Thymus (tissue), 11 donors: Measurements from ENCODE around the gene CNTN1. TPM values are rescaled to one million over a fixed set of nuclear protein-coding genes. Genes with fewer than 3 reads are reported as not detected.

Source experiments
- DNase-seq, 9 donors: peaks; one replicate each; pipeline ENCODE4 v3.0.0-alpha.2; 2013; ENCODE audit warnings: low spot score in 9 of 9, low read depth in 6 of 9, missing footprints in 1 of 9
- H3K27ac ChIP-seq, 2 donors: one replicate each; pipeline ENCODE4 v1.5.1; 2013; ENCODE audit warnings: control low read depth in 1 of 2, low read depth in 1 of 2, low read length in 1 of 2, mild to moderate bottlenecking in 1 of 2, moderate library complexity in 1 of 2
- H3K27me3 ChIP-seq, 2 donors: one replicate each; pipeline ENCODE4 v1.5.1; 2013; ENCODE audit warnings: low read length in 1 of 2; ENCODE audit not compliant: control insufficient read depth in 2 of 2, insufficient read depth in 1 of 2
- H3K36me3 ChIP-seq, 2 donors: one replicate each; pipeline ENCODE4 v1.5.1; 2013; ENCODE audit warnings: low read length in 1 of 2, mild to moderate bottlenecking in 1 of 2, moderate library complexity in 1 of 2; ENCODE audit not compliant: control insufficient read depth in 2 of 2, insufficient read depth in 2 of 2
- H3K4me1 ChIP-seq, 2 donors: one replicate each; pipeline ENCODE4 v1.5.1; 2013; ENCODE audit warnings: low read length in 2 of 2; ENCODE audit not compliant: control insufficient read depth in 2 of 2, insufficient read depth in 2 of 2
- H3K4me3 ChIP-seq, 2 donors: one replicate each; pipeline ENCODE4 v1.5.1; 2013; ENCODE audit warnings: low read length in 2 of 2, control low read depth in 1 of 2, mild to moderate bottlenecking in 1 of 2
- H3K9me3 ChIP-seq, 2 donors: one replicate each; pipeline ENCODE4 v1.5.1; 2013; ENCODE audit warnings: low read length in 1 of 2, mild to moderate bottlenecking in 1 of 2; ENCODE audit not compliant: control insufficient read depth in 2 of 2, insufficient read depth in 1 of 2
- WGBS: extraction: QIAGEN DNeasy Blood & Tissue Kit; methylation state at CpG from one replicate; pipeline ENCODE4 v1.1.7; 2013; 5-methylcytosine and 5-hydroxymethylcytosine counted together
- polyA plus RNA-seq: library from polyadenylated mRNA; stranded (reverse); fragments of 200-250 nt; gene quantifications from one replicate; pipeline ENCODE4 v1.2.3, GENCODE V29; 2013
- total RNA-seq: library from RNA; stranded (reverse); fragments of 120-200 nt; gene quantifications from one replicate; pipeline ENCODE4 v1.2.4, GENCODE V29; 2013
- donor health status: healthy.

Gene CNTN1
- total and polyA plus RNA-seq, 2 donors = 0.27 to 5.6 TPM

DNA sequence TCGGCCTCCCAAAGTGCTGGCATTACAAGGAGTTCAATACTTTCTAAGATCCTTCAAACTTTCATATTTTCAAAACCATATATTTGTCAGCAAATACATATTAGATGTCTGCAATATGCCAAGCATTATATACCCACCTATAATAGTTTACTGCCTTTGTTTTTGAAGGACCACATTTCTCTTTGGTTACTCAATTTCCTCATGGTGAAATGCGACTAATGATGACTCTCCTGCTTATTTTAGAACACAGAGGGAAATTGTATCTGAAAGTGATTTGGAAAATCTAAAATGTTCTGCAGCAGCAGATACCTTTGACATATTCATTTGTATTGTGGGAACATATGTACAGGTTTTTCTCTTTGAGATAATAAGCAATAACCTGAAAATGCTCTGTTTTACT, 2.7 kb upstream of the CNTN1 start:
- DNase-seq = no peak
- peaks cover 14 to 28% of the 10 kb centered on the region in 2 donors for H3K27me3 ChIP-seq
- no peaks in the 10 kb centered on the region for H3K4me1 ChIP-seq
- H3K36me3 ChIP-seq = no peaks in the 10 kb centered on the region
- no peak overlapping the region for H3K27ac ChIP-seq
- H3K9me3 ChIP-seq = no peaks in the 10 kb centered on the region
- WGBS = 93% methylated on average over 2 of the region's 2 CpGs
- H3K4me3 ChIP-seq = no peak overlapping the region

DNA sequence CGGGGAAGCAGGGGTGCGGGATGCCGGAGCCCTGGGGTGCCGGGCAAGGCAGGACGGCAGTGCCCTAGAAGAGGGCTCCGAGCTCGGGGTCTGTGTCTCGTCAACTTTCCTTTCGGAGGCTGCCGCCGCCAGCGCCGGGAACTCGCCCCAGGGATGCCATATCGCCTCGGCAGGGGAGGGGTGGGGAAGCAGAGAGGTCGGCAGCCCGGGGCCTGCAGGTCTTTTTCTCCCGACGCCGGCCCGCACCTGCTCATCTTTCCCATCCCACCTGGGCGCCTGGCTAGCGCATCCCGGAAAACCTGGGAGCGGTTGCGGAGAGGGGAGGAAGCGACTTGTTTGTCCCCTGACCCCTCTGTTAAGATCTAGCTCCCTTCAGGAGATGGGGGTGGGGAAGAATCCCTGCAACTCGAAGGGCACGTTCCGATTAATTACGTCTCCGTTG, 547 bp downstream of the CNTN1 start:
- no peak for DNase-seq
- Histone ChIP-seq H3K36me3 (no peaks in the 10 kb centered on the region), H3K4me3 (peak overlapping the region in 1 of 2 donors; percentile 33), H3K27me3 (peaks cover 14 to 28% of the 10 kb centered on the region in 2 donors), H3K9me3 (no peaks in the 10 kb centered on the region), H3K27ac (no peak overlapping the region), H3K4me1 (no peaks in the 10 kb centered on the region)
- 3% methylated on average over 33 of the region's 33 CpGs for WGBS

DNA sequence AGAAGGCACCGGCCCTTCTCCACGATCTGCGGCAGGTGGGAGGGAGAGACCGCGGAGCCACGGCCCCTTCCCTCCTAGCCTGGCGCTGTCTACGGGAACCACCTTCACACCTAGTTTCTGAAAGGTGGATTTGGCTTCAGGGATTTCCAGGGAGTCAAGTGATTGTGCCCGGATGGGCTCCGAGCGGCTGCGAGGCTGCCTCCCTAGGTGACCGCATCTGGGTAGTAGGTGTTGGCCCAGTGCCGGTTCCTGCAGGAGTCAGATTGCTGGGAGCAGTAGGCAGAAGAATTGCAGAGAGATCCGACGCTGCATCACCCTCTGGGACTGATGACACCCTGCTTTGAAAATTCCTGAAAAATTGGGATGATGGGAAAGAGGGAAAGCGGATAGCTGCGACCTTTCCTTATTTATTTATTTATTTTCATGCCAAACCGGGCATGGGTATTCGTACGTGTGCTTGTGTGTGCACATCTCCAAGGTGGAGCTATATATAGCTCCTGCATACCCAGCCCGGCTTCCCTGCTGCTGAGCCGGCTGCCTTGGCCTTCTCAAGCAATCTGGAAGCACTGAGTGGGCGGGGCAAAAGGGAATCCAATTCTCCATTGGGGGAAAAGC, 1.1 kb downstream of the CNTN1 start:
- no peaks in the 10 kb centered on the region for H3K4me1 ChIP-seq
- peaks cover 14 to 28% of the 10 kb centered on the region in 2 donors for H3K27me3 ChIP-seq
- no peak for DNase-seq
- peak overlapping the region in 1 of 2 donors; percentile 33 for H3K4me3 ChIP-seq
- H3K27ac ChIP-seq = no peak overlapping the region
- WGBS = 15% methylated on average over 24 of the region's 24 CpGs
- no peaks in the 10 kb centered on the region for H3K9me3 ChIP-seq
- H3K36me3 ChIP-seq = no peaks in the 10 kb centered on the region

DNA sequence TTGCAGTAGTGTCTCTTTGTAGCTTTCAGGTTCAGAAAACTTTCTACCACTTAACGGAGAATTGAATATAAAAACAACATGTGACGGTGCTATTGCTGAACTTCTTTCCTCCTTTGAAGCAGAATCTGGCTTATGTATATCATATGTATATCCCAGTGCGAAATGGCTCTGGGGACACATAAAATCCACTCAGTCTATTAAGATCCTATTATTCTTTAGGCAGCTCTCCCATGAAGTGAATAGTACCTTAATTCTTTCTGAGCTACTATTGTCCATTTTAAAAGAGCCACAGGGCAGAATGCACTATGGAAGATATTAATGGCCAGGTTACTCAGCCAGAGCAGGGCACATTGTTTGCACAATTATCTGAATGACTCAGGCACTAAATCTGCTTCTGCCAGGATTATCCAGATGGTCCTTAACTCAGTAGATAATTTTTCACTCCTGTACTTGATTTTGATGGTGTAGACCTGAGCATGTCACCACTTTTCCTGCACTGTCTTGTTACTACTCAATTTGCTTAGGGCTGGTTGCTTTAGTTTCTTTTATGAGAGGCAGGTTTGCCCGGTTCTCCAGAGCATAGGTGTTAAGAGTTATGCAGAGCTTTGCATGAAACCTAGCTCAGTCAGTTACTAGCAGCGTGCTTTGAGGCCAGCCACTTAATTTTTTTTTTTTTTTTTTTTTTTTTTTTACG, 5.5 kb downstream of the CNTN1 start:
- Histone ChIP-seq H3K36me3 (no peaks in the 10 kb centered on the region), H3K27me3 (peaks cover 7 to 14% of the 10 kb centered on the region in 2 donors), H3K9me3 (no peaks in the 10 kb centered on the region), H3K4me3 (no peak overlapping the region), H3K27ac (no peak overlapping the region), H3K4me1 (no peaks in the 10 kb centered on the region)
- DNase-seq = no peak
- 90% methylated on average over 6 of the region's 6 CpGs for WGBS

DNA sequence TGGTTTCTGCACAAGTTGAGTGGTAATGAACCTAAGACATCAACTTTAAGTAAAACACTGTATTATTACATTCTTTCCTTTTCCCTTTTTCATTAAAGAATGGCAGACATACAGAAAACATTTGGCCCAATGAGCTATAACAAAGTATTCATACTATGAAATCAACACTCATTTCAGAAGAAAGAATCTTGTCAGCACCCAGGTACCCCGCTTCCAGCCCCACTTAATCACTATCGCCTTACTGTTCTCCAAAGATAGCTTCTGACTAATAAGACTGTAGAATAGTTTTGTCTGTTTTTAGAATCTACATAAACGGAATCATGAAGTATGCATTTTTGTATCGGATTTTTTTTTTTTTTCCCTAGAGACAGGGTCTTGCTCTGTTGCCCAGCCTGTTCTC, 9.5 kb downstream of the CNTN1 start:
- 94% methylated on average over 4 of the region's 4 CpGs for WGBS
- Histone ChIP-seq H3K27me3 (no peaks in the 10 kb centered on the region), H3K9me3 (no peaks in the 10 kb centered on the region), H3K4me3 (no peak overlapping the region), H3K27ac (no peak overlapping the region), H3K4me1 (no peaks in the 10 kb centered on the region), H3K36me3 (no peaks in the 10 kb centered on the region)
- DNase-seq = no peak

DNA sequence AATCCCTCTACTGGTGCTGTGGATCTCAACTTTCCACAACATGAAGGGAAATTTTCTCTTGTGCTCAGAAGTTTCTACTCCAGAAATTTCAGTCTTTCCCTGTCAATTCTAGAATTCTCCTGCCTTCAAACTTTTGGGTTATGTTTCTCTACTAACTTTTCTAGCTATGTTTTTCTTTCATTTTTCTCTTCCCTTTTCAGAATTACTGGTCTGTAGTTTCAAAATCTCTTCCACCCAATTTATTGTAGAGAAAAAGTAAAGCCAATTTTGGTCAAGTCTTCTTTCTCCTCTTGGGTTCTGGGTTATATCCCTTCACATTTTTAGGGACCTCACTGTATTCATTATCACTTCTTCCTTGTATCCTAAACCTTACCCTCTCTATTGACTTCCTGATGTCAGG, 18.9 kb downstream of the CNTN1 start:
- no peak for DNase-seq
- Histone ChIP-seq H3K27me3 (no peaks in the 10 kb centered on the region), H3K9me3 (no peaks in the 10 kb centered on the region), H3K27ac (no peak overlapping the region), H3K36me3 (no peaks in the 10 kb centered on the region), H3K4me3 (no peak overlapping the region), H3K4me1 (no peaks in the 10 kb centered on the region)

DNA sequence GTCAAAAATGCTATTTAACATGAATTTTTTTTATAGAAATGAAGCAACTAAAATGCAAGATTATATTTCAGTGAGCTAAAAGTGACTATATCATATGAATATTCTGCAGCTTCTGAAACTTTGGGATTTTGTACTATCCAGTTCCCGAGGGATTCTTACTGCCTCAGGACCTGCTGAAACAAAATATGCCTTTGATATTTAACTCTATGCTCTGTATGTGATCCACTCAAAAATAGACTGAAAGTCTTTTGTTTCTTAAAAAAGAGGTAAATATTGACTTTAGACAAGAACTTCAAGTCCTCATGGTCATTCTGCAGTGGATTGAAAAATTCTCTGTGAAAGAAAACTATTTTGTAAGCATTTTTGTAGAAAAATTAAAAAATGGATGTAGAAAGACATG, 22.4 kb downstream of the CNTN1 start:
- no peak for DNase-seq
- 88% methylated on average over 1 of the region's 1 CpG for WGBS

DNA sequence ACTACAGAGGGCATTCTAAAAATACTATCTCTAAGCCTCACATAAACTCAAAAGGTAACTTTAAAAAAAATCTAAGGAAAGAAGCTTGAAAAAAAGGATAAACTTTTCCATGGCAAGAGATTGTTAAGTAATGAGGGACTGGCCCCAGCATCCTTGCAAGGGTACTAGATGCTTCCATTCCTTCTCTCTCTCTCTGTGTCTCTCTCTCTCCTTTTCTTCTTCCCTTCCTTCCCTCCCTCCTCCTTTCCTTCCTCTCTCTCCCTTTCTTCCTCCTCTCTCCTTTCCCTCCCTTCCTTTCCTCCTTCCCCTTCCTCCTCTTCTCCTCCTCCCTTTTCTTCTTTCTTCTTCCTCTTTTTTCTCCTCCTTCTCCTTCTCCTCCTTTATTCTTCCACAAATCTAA, 23.8 kb downstream of the CNTN1 start:
- no peaks in the 10 kb centered on the region for H3K36me3 ChIP-seq
- H3K4me1 ChIP-seq = no peaks in the 10 kb centered on the region
- H3K9me3 ChIP-seq = no peaks in the 10 kb centered on the region
- H3K4me3 ChIP-seq = no peak overlapping the region
- H3K27ac ChIP-seq = no peak overlapping the region
- DNase-seq = no peak
- no peaks in the 10 kb centered on the region for H3K27me3 ChIP-seq

More for the DNA sequence above, 22.4 kb downstream of the CNTN1 start:
- H3K36me3 ChIP-seq = no peaks in the 10 kb centered on the region
- no peak overlapping the region for H3K27ac ChIP-seq
- H3K4me1 ChIP-seq = no peaks in the 10 kb centered on the region
- no peaks in the 10 kb centered on the region for H3K9me3 ChIP-seq
- H3K27me3 ChIP-seq = no peaks in the 10 kb centered on the region
- H3K4me3 ChIP-seq = no peak overlapping the region

DNA sequence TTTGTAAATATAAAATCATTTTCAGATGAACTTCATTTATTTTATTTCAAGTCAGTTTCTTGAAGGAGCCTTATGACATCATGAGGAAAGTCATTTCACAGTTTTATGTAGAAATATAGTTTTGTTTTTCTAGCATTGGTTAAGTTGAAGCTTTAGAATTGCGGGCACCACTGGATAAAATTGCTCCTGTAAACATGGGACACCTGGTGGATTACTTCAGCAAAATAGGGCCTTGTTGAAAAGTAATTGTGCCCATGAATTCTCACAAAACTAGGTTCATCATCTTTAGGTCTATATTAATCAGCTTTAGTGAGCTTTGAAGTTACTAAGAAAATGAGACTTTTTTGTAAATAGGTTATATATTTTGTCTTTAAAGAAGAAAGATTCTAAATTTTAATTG, 25.3 kb downstream of the CNTN1 start:
- no peak for DNase-seq
- Histone ChIP-seq H3K4me1 (no peaks in the 10 kb centered on the region), H3K27me3 (no peaks in the 10 kb centered on the region), H3K27ac (no peak overlapping the region), H3K9me3 (no peaks in the 10 kb centered on the region), H3K36me3 (no peaks in the 10 kb centered on the region), H3K4me3 (no peak overlapping the region)
- WGBS = 96% methylated on average over 1 of the region's 1 CpG
